HS-5 (cell line): ENCODE data around the gene PSTPIP2.
"Not testable (repeated sequence)": the region's sequence is repeated elsewhere in the genome, so short reads cannot be mapped to it uniquely, and the experiment has no call there.

ENCODE experiments used
- DNase-seq: peaks from one replicate; pipeline ENCODE4 v3.0.0-alpha.2; 2012; ENCODE audit warnings: low read depth

PSTPIP2 gene

DNA sequence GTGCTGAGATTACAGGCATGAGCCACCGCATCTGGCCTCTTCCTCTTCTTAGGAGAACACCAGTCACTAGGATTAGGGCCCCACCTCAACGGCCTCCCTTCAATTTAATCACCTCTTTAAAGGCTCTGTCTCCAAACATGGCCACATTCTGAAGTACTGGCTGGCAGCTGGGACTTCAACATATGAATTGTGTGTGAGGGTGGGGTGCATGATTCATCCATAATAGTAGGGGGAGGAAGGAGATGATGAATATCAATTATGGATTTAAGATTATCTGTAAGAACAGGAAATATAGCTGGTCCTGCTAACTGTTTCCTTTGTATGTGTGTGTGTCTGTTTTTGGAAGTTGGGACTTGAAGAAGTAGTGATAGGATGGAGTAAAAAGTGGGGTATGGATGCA is 90.2 kb downstream of the PSTPIP2 start:
- DNase-seq: no peak

DNA sequence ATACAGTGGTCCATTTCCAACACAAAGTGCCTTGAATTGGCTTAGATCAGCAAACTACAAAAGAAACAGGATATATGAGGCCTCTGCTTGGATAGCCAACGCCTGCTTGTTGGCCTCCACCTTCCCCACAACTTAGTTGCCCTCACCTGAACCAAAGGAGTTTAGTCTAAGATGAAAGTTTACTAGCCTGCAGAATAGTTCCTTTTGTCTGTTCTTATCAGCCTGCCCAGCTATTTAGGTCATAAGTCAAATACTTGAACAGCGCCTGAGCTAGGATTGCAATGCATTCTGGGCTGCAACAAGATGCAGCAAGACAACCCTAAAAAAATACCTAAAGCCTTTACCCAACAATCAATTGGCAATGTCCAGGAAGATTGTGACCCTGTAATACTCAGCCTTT is 91.8 kb downstream of the PSTPIP2 start:
- no peak for DNase-seq

GRCh38 chr18:45978084-45978483 is 94.0 kb downstream of the PSTPIP2 start:
- DNase-seq: no peak

DNA sequence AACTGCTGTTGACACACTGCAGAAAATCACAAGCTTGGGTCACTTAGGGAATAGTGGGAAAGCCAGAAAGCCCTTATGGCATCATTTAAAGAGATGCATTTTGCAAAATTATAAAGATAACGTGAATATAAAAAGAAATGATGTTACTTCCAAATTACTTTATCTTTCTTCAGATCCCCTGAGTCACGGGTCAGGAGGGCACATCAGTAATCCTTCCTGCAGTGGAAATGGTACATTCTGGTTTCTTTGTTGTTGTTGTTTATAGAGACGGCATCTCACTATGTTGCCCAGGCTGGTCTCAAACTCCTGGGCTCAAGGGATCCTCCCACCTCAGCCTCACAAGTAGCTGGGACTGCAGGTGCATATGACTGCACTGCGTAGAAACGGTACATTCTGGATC is 95.1 kb downstream of the PSTPIP2 start:
- no peak for DNase-seq

- no peak for DNase-seq
Observed at GRCh38 chr18:45976566-45976965, 95.5 kb downstream of the PSTPIP2 start.

GRCh38 chr18:45974088-45974536 is 97.9 kb downstream of the PSTPIP2 start:
- peak; percentile 72 for DNase-seq

DNA sequence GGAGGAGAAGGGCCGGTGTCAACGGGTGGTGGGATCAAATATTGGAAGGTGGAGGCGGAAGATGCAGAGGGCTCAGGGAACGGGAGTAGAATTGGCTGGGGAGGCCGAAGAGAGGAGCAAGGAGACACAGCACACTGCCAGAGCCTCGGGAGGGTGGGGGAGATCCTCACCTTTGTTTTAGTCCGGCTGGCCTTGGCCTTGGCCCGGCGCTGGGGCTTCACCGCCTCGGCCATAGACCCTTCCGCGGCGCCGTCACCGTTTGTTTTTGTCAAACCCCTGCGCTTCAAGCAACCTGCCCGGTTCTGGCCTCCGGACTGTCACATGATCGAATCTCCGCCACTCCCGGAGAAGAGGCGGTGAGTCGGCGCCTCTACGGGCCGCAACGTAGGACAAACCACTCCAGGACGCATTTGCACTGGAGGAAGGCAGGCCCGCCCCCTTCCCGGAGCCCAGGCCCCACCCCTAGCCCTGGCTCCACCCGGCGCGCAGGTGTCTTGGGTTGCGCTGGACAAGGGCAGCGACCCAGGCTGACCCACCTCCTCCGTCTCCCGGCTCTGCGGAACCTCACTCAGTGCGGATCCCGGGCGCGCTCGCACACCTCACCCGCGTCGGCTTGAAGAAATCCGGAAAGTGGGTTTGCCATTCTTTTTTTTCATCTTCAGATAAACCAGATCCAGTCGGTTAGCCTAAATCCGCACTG is 104.9 kb downstream of the PSTPIP2 start, which contains the start of gene EPG5:
Gene EPG5, minus strand, starts transcription at position 323 of the 700 bp plus-strand sequence. Its CDS starts 90 bp downstream, at position 233.
- peak; percentile 56 for DNase-seq

- not testable (repeated sequence) for DNase-seq
Observed at GRCh38 chr18:45964913-45965312, 107.1 kb downstream of the PSTPIP2 start.

DNA sequence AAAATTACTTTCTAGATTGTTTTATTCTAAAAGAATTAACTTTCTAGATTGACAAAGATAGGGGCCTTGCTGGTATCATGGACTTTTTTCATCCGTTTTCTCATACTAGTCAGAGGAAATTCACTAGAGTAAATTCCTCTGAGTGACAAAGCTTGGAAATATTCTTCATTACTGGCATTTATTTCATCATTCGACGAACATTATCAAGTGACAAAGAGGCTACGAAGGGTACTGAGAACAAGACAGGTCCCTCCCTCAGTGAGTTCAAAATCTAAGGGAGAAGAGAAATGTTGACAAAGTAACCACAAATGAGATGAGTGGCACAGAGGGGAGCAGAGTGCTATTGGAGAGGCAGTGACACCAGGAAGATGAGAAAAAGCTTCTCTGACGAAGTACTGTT is 109.2 kb downstream of the PSTPIP2 start:
- peak; percentile 73 for DNase-seq

DNA sequence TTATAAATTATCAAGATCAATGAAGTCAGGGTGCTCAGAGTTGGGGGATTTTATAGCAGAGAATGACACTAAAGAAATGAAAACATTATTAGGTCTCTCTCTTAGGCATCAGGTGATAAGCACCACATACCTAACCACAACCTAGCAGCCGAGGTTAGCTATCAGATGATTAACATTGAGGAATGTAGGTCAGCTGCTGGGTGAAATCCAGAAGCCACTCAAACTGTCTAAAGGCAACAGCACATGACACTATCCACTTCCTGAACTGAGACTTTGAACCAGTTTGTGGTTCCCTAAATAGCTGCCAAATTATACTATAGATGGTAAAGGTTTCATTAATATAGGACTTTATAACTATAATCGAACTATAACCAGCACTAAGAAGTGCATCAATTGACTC is 109.6 kb downstream of the PSTPIP2 start:
- DNase-seq: peak; percentile 78

DNA sequence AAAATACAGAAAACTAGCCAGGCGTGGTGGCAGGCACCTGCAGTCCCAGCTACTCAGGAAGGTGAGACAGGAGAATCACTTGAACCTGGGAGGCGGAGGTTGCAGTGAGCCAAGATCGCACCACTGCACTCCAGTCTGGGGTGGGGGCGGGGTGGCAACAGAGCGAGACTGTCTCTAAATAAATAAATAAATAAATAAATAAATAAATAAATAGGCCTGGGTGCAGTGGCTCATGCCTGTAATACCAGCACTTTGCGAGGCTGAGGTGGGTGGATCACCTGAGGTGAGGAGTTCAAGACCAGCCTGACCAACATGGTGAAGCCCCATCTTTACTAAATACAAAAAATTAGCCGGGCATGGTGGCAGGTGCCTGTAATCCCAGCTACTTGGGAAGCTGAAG is 112.6 kb downstream of the PSTPIP2 start:
- DNase-seq: not testable (repeated sequence)

DNA sequence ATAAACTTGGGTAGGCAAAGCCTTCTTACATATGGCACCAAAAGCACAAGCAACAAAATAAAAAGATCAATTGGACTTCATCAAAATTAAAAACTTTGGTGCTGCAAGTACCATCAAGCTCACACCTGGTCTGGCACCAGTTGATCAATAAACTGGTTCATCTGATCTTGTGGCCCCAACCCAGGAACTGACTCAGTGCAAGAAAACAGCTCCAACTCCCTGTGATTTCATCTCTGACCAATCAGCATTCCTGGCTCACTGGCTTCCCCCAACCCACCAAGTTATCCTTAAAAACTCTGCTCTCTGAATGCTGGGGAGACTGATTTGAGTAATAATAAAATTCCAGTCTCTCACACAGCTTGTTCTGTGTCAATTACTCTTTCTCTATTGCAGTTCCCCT is 113.3 kb downstream of the PSTPIP2 start:
- DNase-seq: no peak

GRCh38 chr18:45958027-45958426 is 114.0 kb downstream of the PSTPIP2 start:
- DNase-seq: no peak

DNA sequence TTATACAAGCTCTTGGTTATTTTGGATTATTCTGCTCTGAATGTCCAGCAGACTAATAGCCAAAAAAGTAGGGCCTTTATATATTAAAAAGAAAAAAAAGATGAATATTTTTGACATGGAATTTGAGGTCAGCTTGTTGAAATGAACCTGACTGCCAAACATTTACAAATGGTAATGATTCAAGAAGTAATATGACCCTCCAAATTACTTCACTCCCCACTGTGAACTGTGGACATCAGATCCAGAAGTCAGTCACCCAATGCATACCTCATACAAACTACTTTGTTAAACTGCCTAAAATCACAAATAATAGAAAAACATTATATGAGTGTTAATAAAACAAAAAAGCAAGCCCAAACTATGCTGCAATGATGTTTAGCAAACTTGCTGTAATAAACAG is 115.0 kb downstream of the PSTPIP2 start:
- DNase-seq: no peak

- peak; percentile 79 for DNase-seq
Observed at GRCh38 chr18:45954070-45954934, 117.8 kb downstream of the PSTPIP2 start.

- DNase-seq: peak; percentile 52
Observed at GRCh38 chr18:45951016-45951714, 120.9 kb downstream of the PSTPIP2 start.

DNA sequence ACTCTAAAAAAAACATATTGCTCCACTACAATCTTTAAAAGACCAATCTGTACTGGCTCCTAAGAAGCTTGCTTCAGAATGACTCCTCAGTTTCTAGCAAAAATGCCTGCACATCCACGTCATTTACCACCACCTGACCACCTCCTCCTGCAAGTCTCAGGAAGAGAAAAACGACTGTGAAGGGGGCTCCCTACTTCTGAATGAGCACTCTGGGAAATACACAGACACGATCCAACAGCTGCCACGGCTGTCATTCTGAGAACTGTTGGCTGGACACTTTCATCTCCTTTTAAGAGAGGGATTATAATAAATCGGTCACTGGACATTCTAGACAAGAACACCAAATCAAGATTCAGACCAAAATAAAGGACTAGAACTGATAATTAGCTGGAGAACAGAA is 126.4 kb downstream of the PSTPIP2 start:
- DNase-seq: no peak

GRCh38 chr18:45940724-45941123 is 131.3 kb downstream of the PSTPIP2 start:
- no peak for DNase-seq

- no peak for DNase-seq
Observed at GRCh38 chr18:45939236-45939635, 132.8 kb downstream of the PSTPIP2 start.

DNA sequence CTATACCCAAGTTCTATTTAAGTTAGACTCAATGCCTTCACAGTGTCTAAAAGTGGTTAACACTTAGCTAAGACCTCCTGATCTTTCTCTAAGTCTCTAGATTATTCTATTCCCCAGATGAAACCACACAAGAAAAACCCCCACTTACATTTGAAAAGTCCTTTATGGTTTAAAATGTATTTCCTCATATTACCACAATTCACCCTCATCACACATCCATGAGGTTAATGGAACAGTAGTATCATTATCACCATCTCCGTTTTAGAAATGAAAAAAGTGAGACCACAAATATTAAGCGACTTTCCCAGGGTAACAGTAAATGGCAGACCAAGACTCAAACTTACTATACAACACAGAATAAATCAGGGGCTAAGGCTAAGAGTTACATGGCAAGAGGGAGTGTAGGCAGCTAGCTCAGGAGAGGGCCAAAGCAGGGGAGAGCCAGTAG is 133.5 kb downstream of the PSTPIP2 start:
- no peak for DNase-seq

GRCh38 chr18:45935591-45936335 is 136.3 kb downstream of the PSTPIP2 start:
- no peak for DNase-seq
